HEK293T (cell line): ENCODE data around the gene ERG.

Source experiments
- CTCF ChIA-PET: fragments of 350-600 bp; formaldehyde crosslinking; extraction: SDS; loops from one replicate; lab custom pipeline; 2021; ENCODE audit warnings: antibody characterized with exemption, inconsistent platforms; lab: Yijun Ruan, JAX
- POLR2A ChIA-PET: fragments of 350-600 bp; formaldehyde crosslinking; extraction: SDS; loops from one replicate; lab custom pipeline; 2020; ENCODE audit warnings: antibody characterized with exemption, inconsistent platforms; lab: Yijun Ruan, JAX
- DNase-seq: peaks from one replicate; pipeline ENCODE4 v3.0.0; 2012; ENCODE audit warnings: mixed read lengths; ENCODE audit errors: extremely low spot score
- ARNT ChIP-seq: fragments of 450-650 bp; IDR thresholded peaks from 2 replicates; pipeline ENCODE4 v1.6.1; 2017; ENCODE audit warnings: mild to moderate bottlenecking
- BHLHE40 ChIP-seq: fragments of 450-650 bp; IDR thresholded peaks from 2 replicates; pipeline ENCODE4 v1.6.1; 2016; ENCODE audit warnings: mild to moderate bottlenecking, moderate library complexity, borderline replicate concordance
- CTBP1 ChIP-seq: fragments of 450-650 bp; IDR thresholded peaks from 2 replicates; pipeline ENCODE4 v1.6.1; 2016; ENCODE audit warnings: borderline replicate concordance
- ELF4 ChIP-seq: fragments of 450-650 bp; IDR thresholded peaks from 2 replicates; pipeline ENCODE4 v1.6.1; 2017; ENCODE audit warnings: antibody characterized with exemption
- FOXA1 ChIP-seq: fragments of 450-650 bp; IDR thresholded peaks from 2 replicates; pipeline ENCODE4 v1.6.1; 2016; ENCODE audit warnings: mild to moderate bottlenecking
- FOXK2 ChIP-seq: fragments of 450-650 bp; IDR thresholded peaks from 2 replicates; pipeline ENCODE4 v1.6.1; 2016; ENCODE audit warnings: mild to moderate bottlenecking
- FOXM1 ChIP-seq: fragments of 450-650 bp; IDR thresholded peaks from 2 replicates; pipeline ENCODE4 v1.6.1; 2017; ENCODE audit warnings: mild to moderate bottlenecking, borderline replicate concordance
- HDGF ChIP-seq: fragments of 450-650 bp; IDR thresholded peaks from 2 replicates; pipeline ENCODE4 v1.6.1; 2017; ENCODE audit warnings: antibody characterized with exemption, borderline replicate concordance
- L3MBTL2 ChIP-seq: fragments of 450-650 bp; conservative IDR thresholded peaks from 2 replicates; pipeline ENCODE4 v1.6.1; 2016; ENCODE audit warnings: mild to moderate bottlenecking
- LEF1 ChIP-seq: fragments of 450-650 bp; IDR thresholded peaks from 2 replicates; pipeline ENCODE4 v1.6.1; 2017; ENCODE audit warnings: mild to moderate bottlenecking, borderline replicate concordance
- NFRKB ChIP-seq: fragments of 450-650 bp; IDR thresholded peaks from 2 replicates; pipeline ENCODE4 v1.6.1; 2016; ENCODE audit warnings: mild to moderate bottlenecking, moderate library complexity
- SP1 ChIP-seq: fragments of 450-650 bp; IDR thresholded peaks from 2 replicates; pipeline ENCODE4 v1.6.1; 2017
- SUZ12 ChIP-seq: fragments of 450-650 bp; IDR thresholded peaks from 2 replicates; pipeline ENCODE4 v1.6.1; 2016; ENCODE audit warnings: mild to moderate bottlenecking
- TARDBP ChIP-seq: fragments of 450-650 bp; IDR thresholded peaks from 2 replicates; pipeline ENCODE4 v1.6.1; 2016
- ZNF384 ChIP-seq: fragments of 450-650 bp; IDR thresholded peaks from 2 replicates; pipeline ENCODE4 v1.6.1; 2016
- TF ChIP-seq, protein P1 (sequence below): fragments of 450-650 bp; IDR thresholded peaks from 2 replicates; pipeline ENCODE4 v1.6.1; 2016

The ERG gene

DNA sequence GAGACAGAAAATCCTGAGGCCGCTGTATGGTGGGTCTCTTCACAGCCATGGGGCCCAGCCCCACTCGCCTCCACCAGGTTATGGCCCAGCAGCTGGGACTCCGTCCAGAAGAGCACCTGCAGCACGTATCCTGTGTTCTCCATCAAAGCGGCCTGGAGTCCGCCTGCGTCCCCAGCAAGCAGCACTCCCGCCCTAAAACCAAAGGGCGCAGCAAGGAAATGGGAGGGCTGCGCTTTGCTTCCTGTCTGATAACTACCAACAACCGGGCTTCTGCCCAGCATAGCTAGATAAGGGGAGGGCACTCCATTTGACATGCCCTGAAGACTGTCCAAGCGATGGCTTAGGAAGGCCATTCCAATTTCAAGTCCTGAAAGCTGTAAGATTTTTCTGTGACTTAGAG, 121.6 kb downstream of the ERG start:
- POLR2A ChIA-PET, result no interaction called here

GRCh38 chr21:38376235-38376634, 122.0 kb downstream of the ERG start:
- DNase-seq, result no peak
- CTCF ChIA-PET, result no interaction called here
- TF ChIP-seq FOXM1 (no peak), ARNT (no peak), HDGF (no peak), SP1 (no peak), NFRKB (no peak), SUZ12 (no peak), FOXA1 (no peak), FOXK2 (no peak), ELF4 (no peak), TARDBP (no peak), L3MBTL2 (no peak), BHLHE40 (no peak), LEF1 (no peak), CTBP1 (no peak), ZNF384 (no peak)
- TF ChIP-seq, protein P1, sequence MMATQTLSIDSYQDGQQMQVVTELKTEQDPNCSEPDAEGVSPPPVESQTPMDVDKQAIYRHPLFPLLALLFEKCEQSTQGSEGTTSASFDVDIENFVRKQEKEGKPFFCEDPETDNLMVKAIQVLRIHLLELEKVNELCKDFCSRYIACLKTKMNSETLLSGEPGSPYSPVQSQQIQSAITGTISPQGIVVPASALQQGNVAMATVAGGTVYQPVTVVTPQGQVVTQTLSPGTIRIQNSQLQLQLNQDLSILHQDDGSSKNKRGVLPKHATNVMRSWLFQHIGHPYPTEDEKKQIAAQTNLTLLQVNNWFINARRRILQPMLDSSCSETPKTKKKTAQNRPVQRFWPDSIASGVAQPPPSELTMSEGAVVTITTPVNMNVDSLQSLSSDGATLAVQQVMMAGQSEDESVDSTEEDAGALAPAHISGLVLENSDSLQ, result no peak
- POLR2A ChIA-PET, result no interaction called here

More for the DNA sequence above, 121.6 kb downstream of the ERG start:
- CTCF ChIA-PET, result interaction anchor here (0.8 kb wide), 1 partner anchor 210 kb away, joined by 3 read pairs; no protein-coding TSS in a partner anchor
- TF ChIP-seq FOXM1 (no peak), FOXK2 (no peak), SP1 (no peak), LEF1 (no peak), HDGF (no peak), TARDBP (no peak), ARNT (no peak), BHLHE40 (no peak), SUZ12 (no peak), CTBP1 (no peak), ZNF384 (no peak), ELF4 (no peak), NFRKB (no peak), FOXA1 (no peak)
- TF ChIP-seq, protein P1, result no peak
- DNase-seq, result no peak

GRCh38 chr21:38367646-38368045, 130.6 kb downstream of the ERG start:
- ChIA-PET POLR2A (no interaction called here), CTCF (no interaction called here)
- DNase-seq, result no peak
- no peak for TF ChIP-seq ARNT
- no peak for TF ChIP-seq SP1

- ChIA-PET POLR2A (no interaction called here), CTCF (no interaction called here)
- no peak for TF ChIP-seq CTBP1
- TF ChIP-seq FOXM1, result no peak
- TF ChIP-seq FOXA1, result no peak
- no peak for TF ChIP-seq FOXK2
- TF ChIP-seq SUZ12, result no peak
- TF ChIP-seq ZNF384, result no peak
- no peak for TF ChIP-seq TARDBP
- no peak for TF ChIP-seq L3MBTL2
- TF ChIP-seq SP1, result no peak
- no peak for TF ChIP-seq ELF4
- TF ChIP-seq LEF1, result no peak
- no peak for TF ChIP-seq ARNT
- no peak for TF ChIP-seq BHLHE40
- TF ChIP-seq, protein P1, result no peak
- TF ChIP-seq NFRKB, result no peak
- DNase-seq, result no peak
Measured at GRCh38 chr21:38365521-38365920, 132.8 kb downstream of the ERG start.

DNA sequence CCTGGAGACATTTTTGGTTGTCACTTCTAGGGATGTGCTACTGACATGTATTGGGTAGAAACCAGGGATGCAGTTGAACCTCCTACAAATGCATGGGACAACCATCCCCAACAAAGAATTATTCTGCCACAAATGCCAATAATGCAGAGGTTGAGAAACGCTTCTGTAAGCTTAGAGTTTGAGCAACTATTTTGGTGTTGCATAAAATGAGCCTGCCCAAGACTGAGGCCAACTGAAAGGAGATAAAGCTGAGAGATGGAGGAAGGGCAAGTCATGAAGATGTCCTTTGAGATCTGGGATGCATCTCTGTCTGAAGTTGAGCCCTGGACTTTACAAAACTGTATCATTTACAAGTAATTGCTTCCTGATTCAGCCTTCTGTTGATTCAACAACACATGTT, 134.6 kb downstream of the ERG start:
- POLR2A ChIA-PET, result no interaction called here
- TF ChIP-seq, protein P1, result no peak
- TF ChIP-seq NFRKB (no peak), ZNF384 (no peak), FOXK2 (no peak), SUZ12 (no peak), FOXM1 (no peak), BHLHE40 (no peak), TARDBP (no peak), HDGF (no peak), L3MBTL2 (no peak), CTBP1 (no peak), SP1 (no peak), ELF4 (no peak), ARNT (no peak), LEF1 (no peak), FOXA1 (no peak)
- no peak for DNase-seq
- CTCF ChIA-PET, result no interaction called here
